HepG2 (cell line): ENCODE measurements around the gene H2AZ2. TPM values are rescaled to one million over a fixed set of nuclear protein-coding genes. Genes with fewer than 3 reads are reported as not detected.
A peak's percentile ranks its signal among the peaks of the same experiment; 100 is the strongest.

ENCODE experiments used
- AFF4 ChIP-seq: sonication (generic); formaldehyde crosslinking; IDR thresholded peaks from 2 replicates; pipeline ENCODE4 v1.4.0; 2020; ENCODE audit warnings: missing genetic modification reagents
- ATF1 ChIP-seq: IDR thresholded peaks from 2 replicates; pipeline ENCODE4 v1.6.1; 2016; ENCODE audit warnings: mild to moderate bottlenecking, control low read depth
- ATF7 ChIP-seq, 2 experiments: fragments of 450-650 bp in 1 of 2; sonication (generic) in 1 of 2; formaldehyde crosslinking in 1 of 2; IDR thresholded peaks; 2 replicates each; pipeline versions ENCODE4 v1.4.0 to v1.6.1; 2016 to 2020; ENCODE audit warnings: antibody characterized with exemption in 1 of 2, mild to moderate bottlenecking in 1 of 2, missing genetic modification reagents in 1 of 2
- CENPBD1 ChIP-seq: sonication (generic); formaldehyde crosslinking; IDR thresholded peaks from 2 replicates; pipeline ENCODE4 v1.8.0; 2022; ENCODE audit warnings: missing genetic modification reagents, low read depth, mild to moderate bottlenecking, borderline replicate concordance
- CENPX ChIP-seq: sonication (generic); formaldehyde crosslinking; IDR thresholded peaks from 2 replicates; pipeline ENCODE4 v1.9.0; 2021; ENCODE audit warnings: mild to moderate bottlenecking, missing genetic modification reagents, moderate library complexity
- E2F5 ChIP-seq: sonication (generic); formaldehyde crosslinking; conservative IDR thresholded peaks from 2 replicates; pipeline ENCODE4 v1.4.0; 2020; ENCODE audit warnings: missing genetic modification reagents
- FOXA3 ChIP-seq: IDR thresholded peaks from 2 replicates; pipeline ENCODE4 v1.6.1; 2016; ENCODE audit warnings: missing genetic modification reagents, missing compliant biosample characterization
- FOXC1 ChIP-seq: sonication (generic); formaldehyde crosslinking; IDR thresholded peaks from 2 replicates; pipeline ENCODE4 v1.8.0; 2022; ENCODE audit warnings: mild to moderate bottlenecking, missing genetic modification reagents, borderline replicate concordance
- IRF9 ChIP-seq: sonication (generic); formaldehyde crosslinking; IDR thresholded peaks from 2 replicates; pipeline ENCODE4 v1.8.0; 2022; ENCODE audit warnings: missing genetic modification reagents, mild to moderate bottlenecking, borderline replicate concordance
- KMT2B ChIP-seq: IDR thresholded peaks from 2 replicates; pipeline ENCODE4 v1.6.1; 2016; ENCODE audit warnings: missing genetic modification reagents, missing compliant biosample characterization
- SOX5 ChIP-seq: IDR thresholded peaks from 2 replicates; pipeline ENCODE4 v1.6.1; 2016; ENCODE audit warnings: borderline replicate concordance
- TCF12 ChIP-seq, 2 experiments: fragments of 450-650 bp in 1 of 2; sonication (generic) in 1 of 2; formaldehyde crosslinking in 1 of 2; IDR thresholded peaks; 2 replicates each; pipeline versions ENCODE4 v1.6.1 to v1.8.0; 2017 to 2022; ENCODE audit warnings: antibody characterized with exemption in 1 of 2, mild to moderate bottlenecking in 1 of 2, missing genetic modification reagents in 1 of 2, moderate library complexity in 1 of 2
- TEAD2 ChIP-seq: sonication (generic); formaldehyde crosslinking; IDR thresholded peaks from 2 replicates; pipeline ENCODE4 v1.9.0; 2021; ENCODE audit warnings: missing genetic modification reagents
- ZBTB25 ChIP-seq: IDR thresholded peaks from 2 replicates; pipeline ENCODE4 v1.6.1; 2018; ENCODE audit warnings: missing genetic modification reagents
- ZNF430 ChIP-seq: sonication (generic); formaldehyde crosslinking; IDR thresholded peaks from 2 replicates; pipeline ENCODE4 v1.9.0; 2021; ENCODE audit warnings: mild to moderate bottlenecking, missing genetic modification reagents
- ZNF468 ChIP-seq: sonication (generic); formaldehyde crosslinking; IDR thresholded peaks from 2 replicates; pipeline ENCODE4 v1.8.0; 2022; ENCODE audit warnings: mild to moderate bottlenecking, moderate library complexity, missing genetic modification reagents
- ZNF513 ChIP-seq: sonication (generic); formaldehyde crosslinking; conservative IDR thresholded peaks from 2 replicates; pipeline ENCODE4 v1.5.0; 2020; ENCODE audit warnings: missing genetic modification reagents
- ZNF782 ChIP-seq: sonication (generic); formaldehyde crosslinking; IDR thresholded peaks from 2 replicates; pipeline ENCODE4 v1.4.0; 2020; ENCODE audit warnings: missing genetic modification reagents, mild to moderate bottlenecking, borderline replicate concordance
- ZNF879 ChIP-seq: sonication (generic); formaldehyde crosslinking; IDR thresholded peaks from 2 replicates; pipeline ENCODE4 v1.8.1; 2023; ENCODE audit warnings: missing genetic modification reagents
- polyA plus RNA-seq, 8 experiments: library from polyadenylated mRNA; depleted of rRNA in 3 of 8; stranded (reverse) in 7 of 8; unstranded in 1 of 8; fragments of >200 nt; fragmentation: Illumina TruSeq in 4 of 8; extraction: Trizol in 4 of 8; gene quantifications; 2 replicates each; pipeline versions ENCODE4 v1.2.1 to v1.2.3, GENCODE V29; 2011 to 2016; ENCODE audit warnings: low read depth in 4 of 8, missing spikeins in 1 of 8, mixed read lengths in 1 of 8; ENCODE audit not compliant: insufficient read depth in 1 of 8
- total RNA-seq, 5 experiments: library from RNA; depleted of rRNA; stranded (reverse); fragments of >200 nt; fragmentation: Illumina TruSeq; extraction: Trizol; gene quantifications; 2 replicates each; pipeline ENCODE4 v1.2.3, GENCODE V29; 2016; ENCODE audit warnings: low read depth in 1 of 5

The H2AZ2 gene
- total and polyA plus RNA-seq, 2 of the 13 experiments (the other 11 are each of a cell fraction or from before 2014, with no cell fraction given): 121 to 223 TPM

- TF ChIP-seq ZBTB25: peak; percentile 76; the same call in 1 of the 2 replicates
- 0 out of 2 replicates have a peak, but pooled peaks have one; percentile 20 for TF ChIP-seq ZNF430 (CRISPR knock-in tag)
- TF ChIP-seq TEAD2 (CRISPR knock-in tag): no peak
- no peak for TF ChIP-seq TCF12 (IDR thresholded peaks at IDR 0.05)
- no peak for TF ChIP-seq TCF12 (CRISPR knock-in tag; IDR thresholded peaks at IDR 0.05)
- peak; percentile 76 for TF ChIP-seq ATF7 (IDR thresholded peaks at IDR 0.05)
- peak; percentile 90 for TF ChIP-seq ATF7 (CRISPR knock-in tag; IDR thresholded peaks at IDR 0.05)
- TF ChIP-seq FOXA3 (CRISPR knock-in tag): peak; percentile 29; the same call in 1 of the 2 replicates
- TF ChIP-seq ZNF879 (CRISPR knock-in tag): no peak
- TF ChIP-seq E2F5 (CRISPR knock-in tag): no peak; the same call in 1 of the 2 replicates
- TF ChIP-seq ZNF782 (CRISPR knock-in tag): no peak
- no peak for TF ChIP-seq ZNF513 (CRISPR knock-in tag)
- peak; percentile 31; the same call in 1 of the 2 replicates for TF ChIP-seq FOXC1 (CRISPR knock-in tag)
- no peak for TF ChIP-seq CENPBD1 (CRISPR knock-in tag)
- 0 out of 2 replicates have a peak, but pooled peaks have one; percentile 55 for TF ChIP-seq ZNF468 (CRISPR knock-in tag)
- TF ChIP-seq KMT2B (CRISPR knock-in tag): peak; percentile 85
- peak; percentile 90 for TF ChIP-seq ATF1 (CRISPR knock-in tag)
- no peak for TF ChIP-seq CENPX (CRISPR knock-in tag)
- TF ChIP-seq IRF9 (CRISPR knock-in tag): peak; percentile 83; the same call in 1 of the 2 replicates
- TF ChIP-seq SOX5 (CRISPR knock-in tag): peak; percentile 31; the same call in 1 of the 2 replicates
- TF ChIP-seq AFF4 (CRISPR knock-in tag): no peak
Observed at GRCh38 chr7:44885394-44886317, 37.8 kb upstream of the H2AZ2 start, which contains the start of gene PURB (continued).
